ENCODE measurements around the gene MSMO1.

Gene MSMO1

GRCh38 chr4:165384598-165384997 lies 57.1 kb downstream of the MSMO1 start:
- Mint-ChIP-seq H3K9me3 (ENCODE audit: low read depth) (no peaks in the 10 kb centered on the region), H3K4me1 (ENCODE audit: low read depth) (no peaks in the 10 kb centered on the region), H3K27me3 (peaks cover 16% of the 10 kb centered on the region), H3K4me3 (no peak overlapping the region), H3K36me3 (no peaks in the 10 kb centered on the region), H3K27ac (no peak overlapping the region)

DNA sequence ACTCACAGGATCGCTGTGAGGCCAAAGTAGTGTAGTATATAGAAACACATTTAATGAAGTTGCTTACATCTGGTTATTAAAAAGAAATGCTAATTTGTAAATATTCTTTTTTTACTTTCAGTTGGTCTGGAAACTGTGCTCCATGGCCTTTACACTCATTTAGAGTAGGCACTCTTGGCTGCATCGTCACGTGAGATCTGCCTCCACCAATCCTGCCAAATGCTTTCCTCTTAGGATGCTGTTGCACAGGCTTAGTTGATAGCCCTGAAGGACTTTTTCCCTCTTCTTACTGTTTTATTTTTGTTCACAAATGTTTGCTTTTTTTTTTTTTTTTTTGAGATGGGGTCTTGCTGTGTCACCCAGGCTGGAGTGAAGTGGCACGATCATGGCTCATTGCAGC lies 57.7 kb downstream of the MSMO1 start:
- no peaks in the 10 kb centered on the region for H3K4me1 Mint-ChIP-seq (ENCODE audit: low read depth)
- H3K36me3 Mint-ChIP-seq, result no peaks in the 10 kb centered on the region
- no peak overlapping the region for H3K4me3 Mint-ChIP-seq
- no peak overlapping the region for H3K27ac Mint-ChIP-seq
- H3K27me3 Mint-ChIP-seq, result peaks cover 16% of the 10 kb centered on the region
- H3K9me3 Mint-ChIP-seq (ENCODE audit: low read depth), result no peaks in the 10 kb centered on the region

DNA sequence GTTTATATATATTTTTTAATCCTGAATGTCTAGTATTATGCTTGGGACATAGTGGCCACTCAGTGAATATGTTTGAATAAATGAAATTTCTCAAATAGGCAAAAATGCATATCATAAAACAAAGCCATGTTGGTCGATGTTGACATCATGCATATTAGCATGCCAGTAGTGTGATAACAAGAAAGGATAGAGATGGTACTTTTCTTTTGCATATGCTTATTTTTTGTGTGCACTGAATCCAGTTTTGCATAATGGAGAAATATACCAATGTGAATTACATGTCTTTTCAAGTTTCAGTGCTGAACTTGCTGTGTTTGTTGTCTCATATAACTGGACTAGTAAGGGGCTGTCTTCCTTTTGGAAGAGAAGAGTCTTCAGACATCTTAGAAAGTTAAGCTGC lies 58.9 kb downstream of the MSMO1 start:
- no peaks in the 10 kb centered on the region for H3K36me3 Mint-ChIP-seq
- H3K9me3 Mint-ChIP-seq (ENCODE audit: low read depth), result no peaks in the 10 kb centered on the region
- H3K27ac Mint-ChIP-seq, result no peak overlapping the region
- H3K4me3 Mint-ChIP-seq, result no peak overlapping the region
- H3K27me3 Mint-ChIP-seq, result peaks cover 7% of the 10 kb centered on the region
- no peaks in the 10 kb centered on the region for H3K4me1 Mint-ChIP-seq (ENCODE audit: low read depth)

GRCh38 chr4:165388756-165389155 lies 61.3 kb downstream of the MSMO1 start:
- Mint-ChIP-seq H3K27me3 (peaks cover 4% of the 10 kb centered on the region), H3K4me1 (ENCODE audit: low read depth) (no peaks in the 10 kb centered on the region), H3K27ac (no peak overlapping the region), H3K4me3 (no peak overlapping the region), H3K9me3 (ENCODE audit: low read depth) (no peaks in the 10 kb centered on the region), H3K36me3 (no peaks in the 10 kb centered on the region)
